ENCODE measurements around the gene TRIML1. TPM values are rescaled to one million over a fixed set of nuclear protein-coding genes. Genes with fewer than 3 reads are reported as not detected.

Gene TRIML1, protein sequence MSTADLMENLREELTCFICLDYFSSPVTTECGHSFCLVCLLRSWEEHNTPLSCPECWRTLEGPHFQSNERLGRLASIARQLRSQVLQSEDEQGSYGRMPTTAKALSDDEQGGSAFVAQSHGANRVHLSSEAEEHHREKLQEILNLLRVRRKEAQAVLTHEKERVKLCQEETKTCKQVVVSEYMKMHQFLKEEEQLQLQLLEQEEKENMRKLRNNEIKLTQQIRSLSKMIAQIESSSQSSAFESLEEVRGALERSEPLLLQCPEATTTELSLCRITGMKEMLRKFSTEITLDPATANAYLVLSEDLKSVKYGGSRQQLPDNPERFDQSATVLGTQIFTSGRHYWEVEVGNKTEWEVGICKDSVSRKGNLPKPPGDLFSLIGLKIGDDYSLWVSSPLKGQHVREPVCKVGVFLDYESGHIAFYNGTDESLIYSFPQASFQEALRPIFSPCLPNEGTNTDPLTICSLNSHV
- not detected for total RNA-seq

DNA sequence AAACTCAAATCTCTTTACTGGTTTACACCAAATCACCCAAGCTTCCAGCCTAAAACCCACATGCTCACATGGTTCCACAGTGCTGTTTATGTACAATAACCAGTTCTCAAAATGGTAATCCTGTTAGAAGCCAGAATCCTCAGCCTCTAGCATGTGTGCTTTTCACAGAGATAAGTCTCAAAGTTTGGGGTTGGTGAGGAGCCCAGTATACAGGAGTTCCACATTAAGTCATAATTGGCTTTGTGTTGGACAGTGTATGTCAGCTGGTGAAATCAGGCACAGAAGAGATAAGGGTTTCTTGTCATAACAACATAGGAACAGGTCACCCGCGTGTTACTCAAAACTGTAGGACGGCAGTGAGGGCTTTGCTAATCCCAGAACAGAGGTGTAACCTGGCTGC, at the start of gene TRIML1:
TSS of gene TRIML1 (plus strand) at position 301 of the 400 bp plus-strand sequence. CDS start 118 bp downstream, outside the sequence.
- H3K4me3 ChIP-seq (ENCODE audit: low read depth, poor library complexity, severe bottlenecking): no peak within 1 kb of the TSS
- DNase-seq (ENCODE audit: low spot score in 2 of 2): peak in 1 of 2 donors; percentile 49
- 78 to 88% methylated on average over 3 of the region's 3 CpGs for WGBS, 2 donors
- intact Hi-C loops (cut with DNase I; ENCODE audit: low total_unique reads): no loop called here
- no peak for TF ChIP-seq POLR2A (IDR thresholded peaks at IDR 0.05)
- TF ChIP-seq, protein P1, sequence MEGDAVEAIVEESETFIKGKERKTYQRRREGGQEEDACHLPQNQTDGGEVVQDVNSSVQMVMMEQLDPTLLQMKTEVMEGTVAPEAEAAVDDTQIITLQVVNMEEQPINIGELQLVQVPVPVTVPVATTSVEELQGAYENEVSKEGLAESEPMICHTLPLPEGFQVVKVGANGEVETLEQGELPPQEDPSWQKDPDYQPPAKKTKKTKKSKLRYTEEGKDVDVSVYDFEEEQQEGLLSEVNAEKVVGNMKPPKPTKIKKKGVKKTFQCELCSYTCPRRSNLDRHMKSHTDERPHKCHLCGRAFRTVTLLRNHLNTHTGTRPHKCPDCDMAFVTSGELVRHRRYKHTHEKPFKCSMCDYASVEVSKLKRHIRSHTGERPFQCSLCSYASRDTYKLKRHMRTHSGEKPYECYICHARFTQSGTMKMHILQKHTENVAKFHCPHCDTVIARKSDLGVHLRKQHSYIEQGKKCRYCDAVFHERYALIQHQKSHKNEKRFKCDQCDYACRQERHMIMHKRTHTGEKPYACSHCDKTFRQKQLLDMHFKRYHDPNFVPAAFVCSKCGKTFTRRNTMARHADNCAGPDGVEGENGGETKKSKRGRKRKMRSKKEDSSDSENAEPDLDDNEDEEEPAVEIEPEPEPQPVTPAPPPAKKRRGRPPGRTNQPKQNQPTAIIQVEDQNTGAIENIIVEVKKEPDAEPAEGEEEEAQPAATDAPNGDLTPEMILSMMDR (IDR thresholded peaks at IDR 0.05): no peak

DNA sequence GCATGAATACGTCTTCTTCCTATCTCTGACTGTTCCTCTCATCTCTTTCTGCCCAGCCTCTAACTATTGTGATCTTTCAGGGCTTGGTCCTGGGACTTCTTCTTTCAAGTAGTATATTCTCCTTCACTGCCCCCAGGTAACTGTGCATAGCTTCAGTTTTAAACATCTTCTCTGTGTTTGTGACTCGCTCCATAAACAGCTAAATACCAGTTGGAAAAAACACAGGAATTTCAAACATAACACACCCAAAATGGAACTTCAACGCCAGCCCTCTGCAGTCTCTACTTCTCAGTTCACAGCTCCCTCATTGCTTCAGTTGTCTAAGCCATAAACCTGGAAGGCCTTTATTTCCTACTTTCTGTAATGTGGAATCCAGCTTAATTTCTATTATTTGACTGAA, 46.4 kb upstream of the TRIML1 start:
- no peak overlapping the region for H3K4me3 ChIP-seq (ENCODE audit: low read depth, poor library complexity, severe bottlenecking)
- WGBS, 2 donors: 77 to 83% methylated on average over 3 of the region's 3 CpGs
- no peak for DNase-seq (ENCODE audit: low spot score in 2 of 2)
- intact Hi-C loops (cut with DNase I; ENCODE audit: low total_unique reads): no loop called here
- TF ChIP-seq POLR2A (IDR thresholded peaks at IDR 0.05): no peak
- TF ChIP-seq, protein P1 (IDR thresholded peaks at IDR 0.05): no peak

DNA sequence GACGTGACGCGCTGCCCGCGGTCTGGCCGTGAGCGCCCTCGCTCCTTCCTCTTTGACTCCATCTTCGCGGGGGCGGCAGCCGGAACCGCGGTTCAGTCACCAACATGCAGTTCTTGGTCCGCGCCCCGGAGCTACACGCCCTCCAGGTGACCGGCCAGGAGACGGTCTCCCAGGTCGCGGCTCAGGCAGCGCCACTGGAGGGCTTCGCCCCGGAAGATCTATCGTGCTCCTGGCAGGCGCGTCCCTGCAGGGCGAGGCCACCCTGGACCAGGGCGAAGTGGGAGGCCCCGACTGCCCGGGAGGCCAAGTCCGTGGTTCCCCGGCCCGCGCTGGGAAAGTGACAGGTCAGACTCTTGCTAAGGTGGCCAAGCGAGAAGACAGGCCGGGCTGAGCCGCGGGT, 32.8 kb upstream of the TRIML1 start:
- WGBS, 2 donors: 96 to 98% methylated on average over 35 to 40 of the region's 40 CpGs
- no peak for DNase-seq (ENCODE audit: low spot score in 2 of 2)
- no peak overlapping the region for H3K4me3 ChIP-seq (ENCODE audit: low read depth, poor library complexity, severe bottlenecking)
- no peak for TF ChIP-seq POLR2A (IDR thresholded peaks at IDR 0.05)
- TF ChIP-seq, protein P1 (IDR thresholded peaks at IDR 0.05): no peak
- intact Hi-C loops (cut with DNase I; ENCODE audit: low total_unique reads): loop anchor here (5.0 kb wide), 1 partner anchor 969 kb away; no protein-coding TSS in a partner anchor

DNA sequence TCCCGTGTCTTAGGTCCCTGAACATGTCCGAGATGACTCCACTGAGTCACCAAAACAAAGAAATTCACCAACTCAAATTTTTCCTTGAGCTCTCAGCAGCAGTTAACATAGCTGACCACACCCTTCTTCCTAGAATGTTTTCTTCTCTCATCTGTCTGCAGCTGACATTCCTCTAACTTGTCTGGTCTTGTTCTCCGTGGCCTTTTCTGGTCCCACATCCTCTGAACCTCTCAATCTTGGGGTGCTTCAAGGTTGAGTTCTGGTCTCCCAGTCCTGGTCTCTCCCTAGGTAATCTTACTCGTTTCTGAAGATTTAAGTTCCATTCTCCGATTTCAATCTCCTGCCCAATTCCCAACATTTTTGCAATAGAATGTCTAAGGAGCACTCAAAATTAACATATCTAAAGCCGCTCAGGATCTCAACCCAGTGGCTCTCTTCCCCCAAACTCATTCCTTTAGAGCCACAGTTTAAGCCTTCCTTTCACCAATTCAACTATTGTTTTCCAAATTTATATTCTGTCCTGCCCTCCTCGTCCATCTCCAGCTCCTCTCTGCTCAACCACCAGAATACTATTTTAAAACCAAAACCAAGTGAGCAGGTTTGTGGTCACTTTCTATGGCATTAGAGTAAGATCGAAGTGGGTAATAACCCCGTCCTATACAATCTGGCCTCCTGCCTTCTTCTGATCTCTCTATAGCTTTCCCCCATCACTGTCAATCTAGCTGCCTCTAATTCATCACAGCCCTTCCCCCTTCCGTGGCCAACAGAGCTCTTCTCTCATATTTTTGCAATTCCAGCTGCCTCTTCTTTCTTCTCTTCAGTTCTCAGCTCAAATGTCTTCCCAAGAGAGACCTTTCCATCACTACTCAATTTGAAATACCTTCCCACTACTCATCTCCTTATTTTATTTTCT, 31.1 kb upstream of the TRIML1 start:
- WGBS, 2 donors: 49 to 50% methylated on average over 10 of the region's 10 CpGs
- no peak overlapping the region for H3K4me3 ChIP-seq (ENCODE audit: low read depth, poor library complexity, severe bottlenecking)
- TF ChIP-seq POLR2A (IDR thresholded peaks at IDR 0.05): no peak
- TF ChIP-seq, protein P1 (IDR thresholded peaks at IDR 0.05): no peak
- DNase-seq (ENCODE audit: low spot score in 2 of 2): no peak
- intact Hi-C loops (cut with DNase I; ENCODE audit: low total_unique reads): loop anchor here (5.0 kb wide), 1 partner anchor 971 kb away; no protein-coding TSS in a partner anchor

DNA sequence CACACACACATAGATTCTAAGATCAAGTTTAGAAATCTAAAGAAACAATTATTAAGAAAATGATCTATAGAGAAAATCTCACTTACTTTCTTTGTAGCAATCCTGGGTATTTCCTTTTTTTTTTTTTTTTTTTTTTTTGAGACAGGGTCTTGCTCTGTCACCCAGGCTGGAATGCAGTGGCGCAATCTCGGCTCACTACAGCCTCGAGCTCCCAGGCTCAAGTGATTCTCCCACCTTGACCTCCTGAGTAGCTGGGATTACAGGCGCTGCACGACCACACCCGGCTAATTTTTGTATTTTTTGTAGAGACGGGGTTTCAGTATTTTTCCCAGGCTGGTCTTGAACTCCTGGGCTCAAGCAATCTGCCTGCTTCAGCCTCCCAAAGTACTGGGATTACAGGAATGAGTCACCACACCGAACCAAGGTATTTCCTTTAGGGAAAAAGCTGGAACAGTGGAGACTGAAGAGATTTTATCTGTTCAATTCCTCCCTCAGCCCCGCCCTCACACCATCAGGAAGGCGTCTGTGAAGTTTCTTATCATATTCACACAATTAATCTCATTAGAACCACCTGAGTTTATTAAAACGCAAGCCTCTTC, 30.0 kb upstream of the TRIML1 start, which contains the start of gene TRIML2:
TSS of gene TRIML2 (minus strand) at position 447 of the 599 bp plus-strand sequence. CDS start 4,235 bp downstream, outside the sequence.
- WGBS, 2 donors: 54 to 55% methylated on average over 11 of the region's 11 CpGs
- intact Hi-C loops (cut with DNase I; ENCODE audit: low total_unique reads): loop anchor here (5.0 kb wide), 1 partner anchor 972 kb away; no protein-coding TSS in a partner anchor
- no peak within 1 kb of the TSS for H3K4me3 ChIP-seq (ENCODE audit: low read depth, poor library complexity, severe bottlenecking)
- TF ChIP-seq, protein P1 (IDR thresholded peaks at IDR 0.05): no peak
- TF ChIP-seq POLR2A (IDR thresholded peaks at IDR 0.05): no peak
- no peak for DNase-seq (ENCODE audit: low spot score in 2 of 2)

Measured in lower leg skin (tissue), 4 donors.